Ishikawa (cell line): ENCODE measurements around the gene FGGY.

Experiments
- CREB1 ChIP-seq: IDR thresholded peaks from 2 replicates; pipeline ENCODE4 v1.6.1; 2012; ENCODE audit warnings: low read depth
- EGR1 ChIP-seq: IDR thresholded peaks from 2 replicates; pipeline ENCODE4 v1.6.1; 2012
- EP300 ChIP-seq: IDR thresholded peaks from 2 replicates; pipeline ENCODE4 v1.6.1; 2012; ENCODE audit warnings: borderline replicate concordance
- FOXM1 ChIP-seq: IDR thresholded peaks from 2 replicates; pipeline ENCODE4 v1.6.1; 2012; ENCODE audit warnings: low read depth, borderline replicate concordance
- MAX ChIP-seq: IDR thresholded peaks from 2 replicates; pipeline ENCODE4 v1.6.1; 2012
- RAD21 ChIP-seq: IDR thresholded peaks from 2 replicates; pipeline ENCODE4 v1.6.1; 2012; ENCODE audit warnings: low read depth
- TAF1 ChIP-seq: IDR thresholded peaks from 2 replicates; pipeline ENCODE4 v1.6.1; 2012; ENCODE audit warnings: low read depth, mild to moderate bottlenecking
- TCF12 ChIP-seq: IDR thresholded peaks from 2 replicates; pipeline ENCODE4 v1.6.1; 2012; ENCODE audit warnings: low read depth
- YY1 ChIP-seq: IDR thresholded peaks from 2 replicates; pipeline ENCODE4 v1.6.1; 2012; ENCODE audit warnings: low read depth
- TF ChIP-seq, protein P1 (sequence below): IDR thresholded peaks from 2 replicates; pipeline ENCODE4 v1.6.1; 2012; ENCODE audit warnings: low read depth, mild to moderate bottlenecking

DNA sequence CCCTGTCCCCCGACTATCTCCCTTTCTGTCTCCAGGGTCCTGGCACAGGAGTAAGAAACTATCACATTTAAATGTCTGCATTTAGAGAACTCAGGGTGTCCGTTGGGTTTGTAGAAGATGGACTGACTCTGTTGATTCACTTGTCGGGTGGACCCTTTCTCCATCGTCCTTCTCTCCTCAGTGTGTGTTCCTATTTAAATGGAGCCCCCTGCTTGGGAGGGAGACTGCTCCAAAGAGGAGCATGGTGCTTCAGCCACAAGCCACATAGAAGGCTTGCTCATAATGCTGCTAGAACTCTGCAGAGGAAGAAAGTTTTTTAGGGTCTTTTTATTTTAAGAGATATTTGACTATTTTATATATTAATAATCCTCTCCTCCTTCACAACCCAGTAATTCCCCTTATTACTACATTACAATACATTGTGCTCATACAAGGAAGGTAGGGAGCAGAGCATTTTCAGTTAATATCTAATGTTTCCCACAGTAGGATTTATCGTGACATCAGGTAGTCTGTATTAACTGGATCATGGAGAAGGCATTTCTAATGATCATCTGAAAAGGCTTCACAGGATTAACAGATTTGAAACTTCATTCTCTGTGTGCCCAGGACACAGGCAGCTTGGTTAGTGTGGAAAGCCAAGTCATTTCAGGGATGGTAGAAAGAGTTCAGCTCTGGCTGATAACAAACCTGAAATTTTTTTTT is 13.8 kb downstream of the FGGY start:
- TF ChIP-seq CREB1 = no peak
- TF ChIP-seq EGR1 = no peak
- no peak for TF ChIP-seq EP300
- no peak for TF ChIP-seq YY1
- no peak for TF ChIP-seq RAD21
- TF ChIP-seq TAF1 = no peak
- no peak for TF ChIP-seq MAX
- TF ChIP-seq, protein P1, sequence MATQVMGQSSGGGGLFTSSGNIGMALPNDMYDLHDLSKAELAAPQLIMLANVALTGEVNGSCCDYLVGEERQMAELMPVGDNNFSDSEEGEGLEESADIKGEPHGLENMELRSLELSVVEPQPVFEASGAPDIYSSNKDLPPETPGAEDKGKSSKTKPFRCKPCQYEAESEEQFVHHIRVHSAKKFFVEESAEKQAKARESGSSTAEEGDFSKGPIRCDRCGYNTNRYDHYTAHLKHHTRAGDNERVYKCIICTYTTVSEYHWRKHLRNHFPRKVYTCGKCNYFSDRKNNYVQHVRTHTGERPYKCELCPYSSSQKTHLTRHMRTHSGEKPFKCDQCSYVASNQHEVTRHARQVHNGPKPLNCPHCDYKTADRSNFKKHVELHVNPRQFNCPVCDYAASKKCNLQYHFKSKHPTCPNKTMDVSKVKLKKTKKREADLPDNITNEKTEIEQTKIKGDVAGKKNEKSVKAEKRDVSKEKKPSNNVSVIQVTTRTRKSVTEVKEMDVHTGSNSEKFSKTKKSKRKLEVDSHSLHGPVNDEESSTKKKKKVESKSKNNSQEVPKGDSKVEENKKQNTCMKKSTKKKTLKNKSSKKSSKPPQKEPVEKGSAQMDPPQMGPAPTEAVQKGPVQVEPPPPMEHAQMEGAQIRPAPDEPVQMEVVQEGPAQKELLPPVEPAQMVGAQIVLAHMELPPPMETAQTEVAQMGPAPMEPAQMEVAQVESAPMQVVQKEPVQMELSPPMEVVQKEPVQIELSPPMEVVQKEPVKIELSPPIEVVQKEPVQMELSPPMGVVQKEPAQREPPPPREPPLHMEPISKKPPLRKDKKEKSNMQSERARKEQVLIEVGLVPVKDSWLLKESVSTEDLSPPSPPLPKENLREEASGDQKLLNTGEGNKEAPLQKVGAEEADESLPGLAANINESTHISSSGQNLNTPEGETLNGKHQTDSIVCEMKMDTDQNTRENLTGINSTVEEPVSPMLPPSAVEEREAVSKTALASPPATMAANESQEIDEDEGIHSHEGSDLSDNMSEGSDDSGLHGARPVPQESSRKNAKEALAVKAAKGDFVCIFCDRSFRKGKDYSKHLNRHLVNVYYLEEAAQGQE = no peak
- no peak for TF ChIP-seq TCF12
- no peak for TF ChIP-seq FOXM1
